Naive thymus-derived CD8-positive, alpha-beta T cell (primary cell): Measurements from ENCODE around the gene OR2AP1. TPM values are rescaled to one million over a fixed set of nuclear protein-coding genes. Genes with fewer than 3 reads are reported as not detected.
"Not testable (repeated sequence)": the region's sequence is repeated elsewhere in the genome, so short reads cannot be mapped to it uniquely, and the experiment has no call there.

Source experiments
- ATAC-seq, 2 donors: fragments of 150-1000 bp; cut with Tn5 transposase in 1 of 2; sonication (Bioruptor Pico), chemical (Tn5 transposase) in 1 of 2; 1 replicate in 1 of 2; 2 replicates in 1 of 2; pipeline ENCODE4 v1.10.0; 2021; ENCODE audit warnings: mild to moderate bottlenecking in 2 of 2, moderate library complexity in 2 of 2
- POLR2A ChIA-PET: fragments of 350-600 bp; sonication (Branson Sonifier 250); formaldehyde crosslinking; loops from one replicate; lab custom pipeline; 2021; ENCODE audit warnings: antibody characterized with exemption; lab: Charles Lee
- DNase-seq, 10 donors: peaks; one replicate each; pipeline versions ENCODE4 v3.0.0 to v3.0.0-alpha.2; 2020 to 2022
- H3K27ac Mint-ChIP-seq, 10 donors: one replicate each; pipeline ENCODE4 v1.8.0; 2020 to 2022; ENCODE audit warnings: mild to moderate bottlenecking in 10 of 10, mixed read lengths in 10 of 10, moderate library complexity in 4 of 10, inconsistent platforms in 1 of 10
- H3K27me3 Mint-ChIP-seq, 5 donors: one replicate each; pipeline ENCODE4 v1.8.0; 2021 to 2022; ENCODE audit warnings: mixed read lengths in 5 of 5
- H3K36me3 Mint-ChIP-seq, 3 donors: one replicate each; pipeline ENCODE4 v1.8.0; 2020 to 2022; ENCODE audit warnings: mixed read lengths in 3 of 3, mild to moderate bottlenecking in 2 of 3, inconsistent platforms in 1 of 3
- H3K4me1 Mint-ChIP-seq, 4 donors: one replicate each; pipeline ENCODE4 v1.8.0; 2021 to 2022; ENCODE audit warnings: mixed read lengths in 4 of 4
- H3K4me3 Mint-ChIP-seq, 10 donors: one replicate each; pipeline ENCODE4 v1.8.0; 2020 to 2022; ENCODE audit warnings: mild to moderate bottlenecking in 10 of 10, mixed read lengths in 10 of 10, moderate library complexity in 6 of 10, inconsistent platforms in 1 of 10
- H3K9me3 Mint-ChIP-seq, 9 donors: one replicate each; pipeline ENCODE4 v1.8.0; 2020 to 2022; ENCODE audit warnings: mixed read lengths in 9 of 9, mild to moderate bottlenecking in 3 of 9, inconsistent platforms in 1 of 9, moderate library complexity in 1 of 9
- polyA plus RNA-seq, 3 donors: library from polyadenylated mRNA; unstranded; fragments of 300-500 nt; fragmentation: Illumina TruSeq; gene quantifications; one replicate each; pipeline ENCODE4 v1.2.3, GENCODE V29; 2021
- total RNA-seq, 8 experiments: library from RNA in 2 of 8; stranded (reverse) in 2 of 8; gene quantifications; one replicate each; pipeline ENCODE4 v1.2.3 and lab custom pipeline; 2021 to 2026

Gene OR2AP1
- total RNA-seq (not detected), polyA plus RNA-seq (not detected), total RNA-seq (lab: John Stamatoyannopoulos, UW) (0 reads per million in 6 experiments)

GRCh38 chr12:55572168-55572567, at the start of gene OR2AP1:
Gene OR2AP1 (plus strand): TSS chr12:55572468. CDS start chr12:55574415, 1,947 bp downstream.
- Mint-ChIP-seq H3K27me3 (peaks cover 18 to 40% (median 25%) of the 10 kb centered on the region in 5 donors), H3K36me3 (peaks cover 3 to 36% (median 17%) of the 10 kb centered on the region in 3 donors), H3K4me3 (no peak within 1 kb of the TSS), H3K27ac (peak within 1 kb of the TSS in 1 of 10 donors; percentile 26), H3K9me3 (peaks cover 19 to 50% (median 41%) of the 10 kb centered on the region in 9 donors), H3K4me1 (no peaks in the 10 kb centered on the region)
- no peak for DNase-seq
- ATAC-seq = no peak
- POLR2A ChIA-PET = no interaction called here

- H3K9me3 Mint-ChIP-seq = peaks cover 0 to 10% (median 2%) of the 10 kb centered on the region in 9 donors
- not testable (repeated sequence) for H3K4me1 Mint-ChIP-seq, ATAC-seq
Observed at GRCh38 chr12:55548235-55548634, 24.0 kb upstream of the OR2AP1 start.

GRCh38 chr12:55548756-55549155, 23.5 kb upstream of the OR2AP1 start:
- POLR2A ChIA-PET = no interaction called here
- DNase-seq (no peak), ATAC-seq (no peak)
- H3K4me3 Mint-ChIP-seq = no peak overlapping the region
- no peaks in the 10 kb centered on the region for H3K4me1 Mint-ChIP-seq
- H3K9me3 Mint-ChIP-seq = peaks cover 0 to 9% (median 2%) of the 10 kb centered on the region in 9 donors
- H3K27me3 Mint-ChIP-seq = peaks cover 18 to 53% (median 33%) of the 10 kb centered on the region in 5 donors
- no peak overlapping the region for H3K27ac Mint-ChIP-seq
- peaks cover 0 to 10% (median 1%) of the 10 kb centered on the region in 3 donors for H3K36me3 Mint-ChIP-seq

More at GRCh38 chr12:55548235-55548634, 24.0 kb upstream of the OR2AP1 start:
- DNase-seq, POLR2A ChIA-PET, H3K27ac Mint-ChIP-seq, H3K4me3 Mint-ChIP-seq: not testable (repeated sequence)
- Mint-ChIP-seq H3K36me3 (peaks cover 1 to 10% (median 1%) of the 10 kb centered on the region in 3 donors), H3K27me3 (peaks cover 20 to 58% (median 38%) of the 10 kb centered on the region in 5 donors)

GRCh38 chr12:55549302-55549701, 23.0 kb upstream of the OR2AP1 start, which contains the start of gene OR6C4:
Gene OR6C4 (plus strand): TSS chr12:55549602. CDS start chr12:55551227, 1,625 bp downstream.
- Mint-ChIP-seq H3K4me1 (no peaks in the 10 kb centered on the region), H3K36me3 (peaks cover 0 to 10% (median 1%) of the 10 kb centered on the region in 3 donors), H3K27me3 (peaks cover 13 to 48% (median 30%) of the 10 kb centered on the region in 5 donors), H3K4me3 (no peak within 1 kb of the TSS), H3K27ac (no peak within 1 kb of the TSS), H3K9me3 (peaks cover 0 to 9% (median 0%) of the 10 kb centered on the region in 9 donors)
- ATAC-seq = no peak
- no peak for DNase-seq
- POLR2A ChIA-PET = no interaction called here

- ATAC-seq (no peak), DNase-seq (no peak)
- Mint-ChIP-seq H3K9me3 (peaks cover 8 to 36% (median 26%) of the 10 kb centered on the region in 9 donors), H3K36me3 (peaks cover 2 to 29% (median 6%) of the 10 kb centered on the region in 3 donors), H3K27me3 (peaks cover 9 to 35% (median 15%) of the 10 kb centered on the region in 5 donors), H3K4me1 (no peaks in the 10 kb centered on the region), H3K4me3 (no peak overlapping the region), H3K27ac (no peak overlapping the region)
- POLR2A ChIA-PET = no interaction called here
Observed at GRCh38 chr12:55554296-55554695, 18.0 kb upstream of the OR2AP1 start.

- Mint-ChIP-seq H3K36me3 (peaks cover 3 to 38% (median 17%) of the 10 kb centered on the region in 3 donors), H3K9me3 (peaks cover 19 to 60% (median 44%) of the 10 kb centered on the region in 9 donors), H3K27me3 (peaks cover 17 to 39% (median 24%) of the 10 kb centered on the region in 5 donors)
- H3K4me1 Mint-ChIP-seq, H3K27ac Mint-ChIP-seq, ATAC-seq, DNase-seq, POLR2A ChIA-PET, H3K4me3 Mint-ChIP-seq: not testable (repeated sequence)
Observed at GRCh38 chr12:55570060-55570459, 2.2 kb upstream of the OR2AP1 start.

- Mint-ChIP-seq H3K9me3 (peaks cover 19 to 55% (median 44%) of the 10 kb centered on the region in 9 donors), H3K27me3 (peaks cover 17 to 40% (median 24%) of the 10 kb centered on the region in 5 donors), H3K36me3 (peaks cover 3 to 38% (median 17%) of the 10 kb centered on the region in 3 donors)
- H3K4me1 Mint-ChIP-seq, H3K27ac Mint-ChIP-seq, DNase-seq, POLR2A ChIA-PET, ATAC-seq, H3K4me3 Mint-ChIP-seq: not testable (repeated sequence)
Observed at GRCh38 chr12:55570689-55571088, 1.6 kb upstream of the OR2AP1 start.

- H3K27me3 Mint-ChIP-seq = peaks cover 33 to 52% (median 37%) of the 10 kb centered on the region in 5 donors
- peaks cover 0 to 28% (median 13%) of the 10 kb centered on the region in 9 donors for H3K9me3 Mint-ChIP-seq
- POLR2A ChIA-PET = no interaction called here
- DNase-seq = no peak
- ATAC-seq = no peak
- H3K36me3 Mint-ChIP-seq = peaks cover 0 to 18% (median 3%) of the 10 kb centered on the region in 3 donors
- no peaks in the 10 kb centered on the region for H3K4me1 Mint-ChIP-seq
- H3K27ac Mint-ChIP-seq = no peak overlapping the region
- H3K4me3 Mint-ChIP-seq = no peak overlapping the region
Observed at GRCh38 chr12:55582066-55582465, 9.8 kb downstream of the OR2AP1 start.

- no peak for DNase-seq
- no peak for ATAC-seq
- H3K27ac Mint-ChIP-seq = no peak overlapping the region
- peaks cover 0 to 11% (median 6%) of the 10 kb centered on the region in 3 donors for H3K36me3 Mint-ChIP-seq
- H3K9me3 Mint-ChIP-seq = peaks cover 0 to 17% (median 11%) of the 10 kb centered on the region in 9 donors
- POLR2A ChIA-PET = no interaction called here
- H3K4me1 Mint-ChIP-seq = peaks cover 0 to 3% (median 0%) of the 10 kb centered on the region in 4 donors
- H3K27me3 Mint-ChIP-seq = peaks cover 28 to 48% (median 36%) of the 10 kb centered on the region in 5 donors
- no peak overlapping the region for H3K4me3 Mint-ChIP-seq
Observed at GRCh38 chr12:55585817-55586216, 13.5 kb downstream of the OR2AP1 start.

GRCh38 chr12:55590152-55590551, 17.9 kb downstream of the OR2AP1 start:
- Mint-ChIP-seq H3K27me3 (peaks cover 22 to 55% (median 26%) of the 10 kb centered on the region in 5 donors), H3K9me3 (peaks cover 0 to 38% (median 22%) of the 10 kb centered on the region in 9 donors), H3K27ac (peak overlapping the region in 1 of 10 donors; percentile 43), H3K36me3 (peaks cover 0 to 14% (median 3%) of the 10 kb centered on the region in 3 donors)
- POLR2A ChIA-PET, H3K4me3 Mint-ChIP-seq, H3K4me1 Mint-ChIP-seq, ATAC-seq: not testable (repeated sequence)
- DNase-seq = peak in 2 of 10 donors; percentile 2 to 8

- Mint-ChIP-seq H3K9me3 (peaks cover 0 to 5% (median 0%) of the 10 kb centered on the region in 9 donors), H3K4me3 (no peak overlapping the region), H3K27ac (no peak overlapping the region), H3K27me3 (peaks cover 5 to 33% (median 21%) of the 10 kb centered on the region in 5 donors), H3K4me1 (no peaks in the 10 kb centered on the region), H3K36me3 (no peaks in the 10 kb centered on the region)
- no peak for DNase-seq
- POLR2A ChIA-PET = no interaction called here
- no peak for ATAC-seq
Observed at GRCh38 chr12:55607821-55608594, 35.7 kb downstream of the OR2AP1 start.

GRCh38 chr12:55610598-55610997, 38.3 kb downstream of the OR2AP1 start:
- H3K36me3 Mint-ChIP-seq = peaks cover 0 to 10% (median 2%) of the 10 kb centered on the region in 3 donors
- no peak overlapping the region for H3K4me3 Mint-ChIP-seq
- ATAC-seq (no peak), DNase-seq (no peak)
- peak overlapping the region in 1 of 10 donors; percentile 15 for H3K27ac Mint-ChIP-seq
- peaks cover 2 to 15% (median 10%) of the 10 kb centered on the region in 9 donors for H3K9me3 Mint-ChIP-seq
- peaks cover 4 to 41% (median 24%) of the 10 kb centered on the region in 5 donors for H3K27me3 Mint-ChIP-seq
- no peaks in the 10 kb centered on the region for H3K4me1 Mint-ChIP-seq
- POLR2A ChIA-PET = no interaction called here

- POLR2A ChIA-PET = no interaction called here
- no peak for DNase-seq
- no peak for ATAC-seq
- Mint-ChIP-seq H3K4me3 (no peak overlapping the region), H3K9me3 (peaks cover 12 to 36% (median 20%) of the 10 kb centered on the region in 9 donors), H3K36me3 (peaks cover 0 to 19% (median 5%) of the 10 kb centered on the region in 3 donors), H3K27me3 (peaks cover 14 to 51% (median 33%) of the 10 kb centered on the region in 5 donors), H3K4me1 (no peaks in the 10 kb centered on the region), H3K27ac (no peak overlapping the region)
Observed at GRCh38 chr12:55612646-55613045, 40.4 kb downstream of the OR2AP1 start.
